H9 (cell line): Measurements from ENCODE around the gene MCCC1. TPM values are rescaled to one million over a fixed set of nuclear protein-coding genes. Genes with fewer than 3 reads are reported as not detected.

Experiments
- DNase-seq: peaks from one replicate; pipeline ENCODE4 v3.0.0-alpha.2; 2017
- H2AFZ ChIP-seq: one replicate; pipeline ENCODE4 v1.6.1; 2013; ENCODE audit warnings: mild to moderate bottlenecking, low read length, control low read depth, moderate library complexity
- H2AK5ac ChIP-seq: 2 replicates; pipeline ENCODE4 v1.6.1; 2013; ENCODE audit warnings: low read length, control low read depth, mixed read lengths; ENCODE audit not compliant: insufficient read length
- H2BK120ac ChIP-seq: one replicate; pipeline ENCODE4 v1.6.1; 2013; ENCODE audit warnings: low read depth, mild to moderate bottlenecking, low read length, control low read depth, inconsistent platforms; ENCODE audit not compliant: poor library complexity, severe bottlenecking
- H2BK12ac ChIP-seq: 2 replicates; pipeline ENCODE4 v1.6.1; 2013; ENCODE audit warnings: low read length, control low read depth, mixed read lengths, low read depth; ENCODE audit not compliant: insufficient read length
- H2BK15ac ChIP-seq: 2 replicates; pipeline ENCODE4 v1.6.1; 2013; ENCODE audit warnings: low read depth, low read length, control low read depth
- H2BK20ac ChIP-seq: one replicate; pipeline ENCODE4 v1.6.1; 2013; ENCODE audit warnings: low read depth, mild to moderate bottlenecking, low read length, control low read depth, inconsistent platforms; ENCODE audit not compliant: poor library complexity, severe bottlenecking
- H2BK5ac ChIP-seq: 2 replicates; pipeline ENCODE4 v1.6.1; 2013; ENCODE audit warnings: low read length, control low read depth, mixed read lengths; ENCODE audit not compliant: insufficient read length
- H3K14ac ChIP-seq: 2 replicates; pipeline ENCODE4 v1.6.1; 2013; ENCODE audit warnings: low read length, control low read depth; ENCODE audit not compliant: insufficient read depth
- H3K18ac ChIP-seq: 2 replicates; pipeline ENCODE4 v1.6.1; 2013; ENCODE audit warnings: low read depth, mild to moderate bottlenecking, mixed read lengths, low read length, control low read depth; ENCODE audit not compliant: insufficient read length
- H3K23ac ChIP-seq: 2 replicates; pipeline ENCODE4 v1.6.1; 2013; ENCODE audit warnings: low read length, control low read depth, mixed read lengths, low read depth; ENCODE audit not compliant: insufficient read length
- H3K23me2 ChIP-seq: 2 replicates; pipeline ENCODE4 v1.6.1; 2013; ENCODE audit warnings: low read depth, mild to moderate bottlenecking, mixed read lengths, low read length, control low read depth; ENCODE audit not compliant: insufficient read length, poor library complexity, severe bottlenecking
- H3K27ac ChIP-seq: 2 replicates; pipeline ENCODE4 v1.5.1; 2013; ENCODE audit warnings: low read length, control low read depth, mixed read lengths, low read depth; ENCODE audit not compliant: insufficient read length
- H3K27me3 ChIP-seq: 2 replicates; pipeline ENCODE4 v1.6.1; 2013; ENCODE audit warnings: low read length, control low read depth, inconsistent platforms; ENCODE audit not compliant: insufficient read depth
- H3K4ac ChIP-seq: 2 replicates; pipeline ENCODE4 v1.6.1; 2013; ENCODE audit warnings: low read depth, mild to moderate bottlenecking, control low read depth, inconsistent platforms, low read length, moderate library complexity
- H3K4me1 ChIP-seq: 2 replicates; pipeline ENCODE4 v1.6.1; 2013; ENCODE audit warnings: low read length, control low read depth, inconsistent platforms; ENCODE audit not compliant: insufficient read depth
- H3K4me2 ChIP-seq: 2 replicates; pipeline ENCODE4 v1.6.1; 2013; ENCODE audit warnings: low read length, control low read depth, mixed read lengths; ENCODE audit not compliant: insufficient read length, insufficient read depth
- H3K56ac ChIP-seq: 2 replicates; pipeline ENCODE4 v1.6.1; 2013; ENCODE audit warnings: low read depth, mild to moderate bottlenecking, mixed read lengths, low read length, control low read depth; ENCODE audit not compliant: insufficient read length
- H3K79me1 ChIP-seq: 2 replicates; pipeline ENCODE4 v1.6.1; 2013; ENCODE audit warnings: low read depth, mild to moderate bottlenecking, moderate library complexity, low read length, control low read depth, inconsistent platforms; ENCODE audit not compliant: insufficient read depth, poor library complexity, severe bottlenecking
- H3K79me2 ChIP-seq: 2 replicates; pipeline ENCODE4 v1.6.1; 2013; ENCODE audit warnings: low read length, control low read depth, inconsistent platforms; ENCODE audit not compliant: insufficient read depth
- H3K9ac ChIP-seq: 2 replicates; pipeline ENCODE4 v1.6.1; 2013; ENCODE audit warnings: low read length, control low read depth, mixed read lengths; ENCODE audit not compliant: insufficient read length; ENCODE audit errors: extremely low read depth
- H3K9me3 ChIP-seq: one replicate; pipeline ENCODE4 v1.6.1; 2013; ENCODE audit warnings: low read depth, low read length, inconsistent platforms; ENCODE audit not compliant: control insufficient read depth
- H3T11ph ChIP-seq: one replicate; pipeline ENCODE4 v1.6.1; 2013; ENCODE audit warnings: mild to moderate bottlenecking, low read length, control low read depth, inconsistent platforms
- H4K20me1 ChIP-seq: one replicate; pipeline ENCODE4 v1.6.1; 2013; ENCODE audit not compliant: control insufficient read depth, insufficient read length, insufficient read depth
- H4K5ac ChIP-seq: 2 replicates; pipeline ENCODE4 v1.6.1; 2013; ENCODE audit warnings: low read depth, mild to moderate bottlenecking, mixed read lengths, low read length, control low read depth; ENCODE audit not compliant: insufficient read length
- H4K8ac ChIP-seq: replicated peaks from 2 replicates; pipeline ENCODE4 v1.6.1; 2013; ENCODE audit warnings: low read length, control low read depth, mixed read lengths, low read depth; ENCODE audit not compliant: insufficient read length
- H4K91ac ChIP-seq: 2 replicates; pipeline ENCODE4 v1.6.1; 2013; ENCODE audit warnings: low read depth, mild to moderate bottlenecking, moderate library complexity, mixed read lengths, low read length, control low read depth; ENCODE audit not compliant: insufficient read length
- H3K27ac Mint-ChIP-seq, 3 experiments: 2 replicates in 2 of 3; 3 replicates in 1 of 3; pipeline ENCODE4 v1.8.0; 2020 to 2021; ENCODE audit warnings: mixed read lengths in 3 of 3, mild to moderate bottlenecking in 1 of 3, moderate library complexity in 1 of 3
- H3K27me3 Mint-ChIP-seq: 2 replicates; pipeline ENCODE4 v1.8.0; 2021; ENCODE audit warnings: low read depth, mild to moderate bottlenecking, moderate library complexity, mixed read lengths
- H3K36me3 Mint-ChIP-seq, 3 experiments: 2 replicates in 2 of 3; 3 replicates in 1 of 3; pipeline ENCODE4 v1.8.0; 2020 to 2021; ENCODE audit warnings: low read depth in 3 of 3, mixed read lengths in 3 of 3; ENCODE audit not compliant: insufficient read depth in 1 of 3
- H3K4me1 Mint-ChIP-seq, 2 experiments: 2 replicates each; pipeline ENCODE4 v1.8.0; 2020; ENCODE audit warnings: mixed read lengths in 2 of 2
- H3K4me3 Mint-ChIP-seq, 2 experiments: 2 replicates in 1 of 2; 3 replicates in 1 of 2; pipeline ENCODE4 v1.8.0; 2020 to 2021; ENCODE audit warnings: mild to moderate bottlenecking in 2 of 2, mixed read lengths in 2 of 2, moderate library complexity in 1 of 2
- H3K9me3 Mint-ChIP-seq, 2 experiments: 2 replicates in 1 of 2; 3 replicates in 1 of 2; pipeline ENCODE4 v1.8.0; 2020; ENCODE audit warnings: mild to moderate bottlenecking in 2 of 2, mixed read lengths in 2 of 2, moderate library complexity in 1 of 2
- WGBS: extraction: QIAGEN DNeasy Blood & Tissue Kit; methylation state at CpG from one replicate; pipeline ENCODE4 v1.1.7; 2013; ENCODE audit warnings: missing lambda C conversion rate, low lambda C conversion rate, mixed read lengths; ENCODE audit not compliant: insufficient read length; ENCODE audit errors: extremely low coverage; 5-methylcytosine and 5-hydroxymethylcytosine counted together
- total RNA-seq: library from RNA; stranded (reverse); gene quantifications from 2 replicates; pipeline ENCODE4 v1.2.1, GENCODE V29; 2021
- TF ChIP-seq, protein P1 (sequence below): fragments of 200-600 bp; sonication (generic); conservative IDR thresholded peaks from 3 replicates; pipeline ENCODE4 v1.8.0; 2021; ENCODE audit warnings: antibody characterized with exemption, mild to moderate bottlenecking

MCCC1 gene
- total RNA-seq, 1 experiment from 2014 or later = 18.3 TPM

- Histone ChIP-seq H4K5ac (no peak overlapping the region), H3K27me3 (no peaks in the 10 kb centered on the region), H2BK15ac (no peak overlapping the region), H2BK120ac (no peak overlapping the region), H4K91ac (no peak overlapping the region), H3K27ac (no peak overlapping the region), H3K18ac (no peak overlapping the region), H2BK20ac (no peak overlapping the region), H3K14ac (no peak overlapping the region), H4K20me1 (no peaks in the 10 kb centered on the region), H4K8ac (no peak overlapping the region), H2BK5ac (no peak overlapping the region), H2AFZ (no peak overlapping the region), H3K23me2 (no peaks in the 10 kb centered on the region), H3K56ac (no peak overlapping the region), H2AK5ac (no peak overlapping the region), H3K79me2 (no peaks in the 10 kb centered on the region), H2BK12ac (no peak overlapping the region), H3K79me1 (no peaks in the 10 kb centered on the region), H3K9ac (no peak overlapping the region), H3T11ph (no peak overlapping the region), H3K4me1 (no peaks in the 10 kb centered on the region), H3K4ac (no peak overlapping the region), H3K4me2 (no peak overlapping the region), H3K23ac (no peak overlapping the region), H3K9me3 (no peaks in the 10 kb centered on the region)
- TF ChIP-seq, protein P1, sequence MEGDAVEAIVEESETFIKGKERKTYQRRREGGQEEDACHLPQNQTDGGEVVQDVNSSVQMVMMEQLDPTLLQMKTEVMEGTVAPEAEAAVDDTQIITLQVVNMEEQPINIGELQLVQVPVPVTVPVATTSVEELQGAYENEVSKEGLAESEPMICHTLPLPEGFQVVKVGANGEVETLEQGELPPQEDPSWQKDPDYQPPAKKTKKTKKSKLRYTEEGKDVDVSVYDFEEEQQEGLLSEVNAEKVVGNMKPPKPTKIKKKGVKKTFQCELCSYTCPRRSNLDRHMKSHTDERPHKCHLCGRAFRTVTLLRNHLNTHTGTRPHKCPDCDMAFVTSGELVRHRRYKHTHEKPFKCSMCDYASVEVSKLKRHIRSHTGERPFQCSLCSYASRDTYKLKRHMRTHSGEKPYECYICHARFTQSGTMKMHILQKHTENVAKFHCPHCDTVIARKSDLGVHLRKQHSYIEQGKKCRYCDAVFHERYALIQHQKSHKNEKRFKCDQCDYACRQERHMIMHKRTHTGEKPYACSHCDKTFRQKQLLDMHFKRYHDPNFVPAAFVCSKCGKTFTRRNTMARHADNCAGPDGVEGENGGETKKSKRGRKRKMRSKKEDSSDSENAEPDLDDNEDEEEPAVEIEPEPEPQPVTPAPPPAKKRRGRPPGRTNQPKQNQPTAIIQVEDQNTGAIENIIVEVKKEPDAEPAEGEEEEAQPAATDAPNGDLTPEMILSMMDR = no peak
- WGBS = no CpG with 5 or more reads among the region's 2 CpGs
- H3K9me3 Mint-ChIP-seq = peaks cover 0 to 3% of the 10 kb centered on the region in 2 experiments; a peak in 1 of 5 replicates
- no peak overlapping the region; a peak in 1 of 7 replicates for H3K27ac Mint-ChIP-seq
- H3K4me3 Mint-ChIP-seq = no peak overlapping the region
- H3K36me3 Mint-ChIP-seq = peaks cover 30 to 53% (median 48%) of the 10 kb centered on the region in 3 experiments
- no peaks in the 10 kb centered on the region for H3K4me1 Mint-ChIP-seq
- no peak for DNase-seq
- H3K27me3 Mint-ChIP-seq = no peaks in the 10 kb centered on the region
Measured at GRCh38 chr3:183033746-183034145, 65.5 kb downstream of the MCCC1 start.
